Lower leg skin (tissue), 4 donors: ENCODE data around the gene IP6K3. TPM values are rescaled to one million over a fixed set of nuclear protein-coding genes. Genes with fewer than 3 reads are reported as not detected.

ENCODE experiments used
- DNase-seq, 2 donors: peaks; one replicate each; pipeline ENCODE4 v3.0.0-alpha.2; 2019; ENCODE audit warnings: low spot score in 2 of 2
- H3K4me3 ChIP-seq: fragments of 200-600 bp; sonication (generic); 2 replicates; pipeline ENCODE4 v1.5.1; 2017; ENCODE audit warnings: mild to moderate bottlenecking, low read depth; ENCODE audit not compliant: poor library complexity, severe bottlenecking
- CTCF ChIP-seq, 3 donors: fragments of 450-650 bp; IDR thresholded peaks; one replicate each; pipeline ENCODE4 v1.5.1; 2016; ENCODE audit warnings: antibody characterized with exemption in 3 of 3, mild to moderate bottlenecking in 3 of 3, moderate library complexity in 2 of 3
- POLR2A ChIP-seq, 2 donors: fragments of 450-650 bp; IDR thresholded peaks; one replicate each; pipeline ENCODE4 v1.6.1; 2016 to 2017; ENCODE audit warnings: antibody characterized with exemption in 2 of 2, mild to moderate bottlenecking in 1 of 2, moderate library complexity in 1 of 2
- WGBS, 2 donors: methylation state at CpG; one replicate each; pipeline ENCODE4 v1.1.5; 2018; 5-methylcytosine and 5-hydroxymethylcytosine counted together
- intact Hi-C: fragments of 100-400 bp; cut with DNase I; formaldehyde crosslinking; loops from one replicate; pipeline ENCODE4 v1.15.0; 2023; ENCODE audit warnings: low total_unique reads
- total RNA-seq, 4 donors: library from RNA; depleted of rRNA; stranded (reverse); fragments of >200 nt; gene quantifications; one replicate each; pipeline ENCODE4 v1.1.0, GENCODE V29; 2016

Gene IP6K3
- total RNA-seq, 4 donors from 2014 or later = 0.45 TPM; not detected in 3

- no peak overlapping the region for H3K4me3 ChIP-seq
- intact Hi-C loops = loop anchor here (10.0 kb wide), 1 partner anchor 378 kb away; no protein-coding TSS in a partner anchor
- TF ChIP-seq POLR2A (IDR thresholded peaks at IDR 0.05) (no peak), CTCF (IDR thresholded peaks at IDR 0.05) (no peak)
- DNase-seq = no peak
- 89 to 91% methylated on average over 13 of the region's 13 CpGs for WGBS, 2 donors
Measured at GRCh38 chr6:33776764-33777163, 30.1 kb upstream of the IP6K3 start.

GRCh38 chr6:33776186-33776585, 29.5 kb upstream of the IP6K3 start:
- TF ChIP-seq CTCF (IDR thresholded peaks at IDR 0.05) (no peak), POLR2A (IDR thresholded peaks at IDR 0.05) (no peak)
- DNase-seq = no peak
- H3K4me3 ChIP-seq = no peak overlapping the region
- intact Hi-C loops = loop anchor here (10.0 kb wide), 1 partner anchor 379 kb away; no protein-coding TSS in a partner anchor
- WGBS, 2 donors = 92 to 94% methylated on average over 4 of the region's 4 CpGs

- intact Hi-C loops = loop anchor here (10.0 kb wide), 1 partner anchor 380 kb away; no protein-coding TSS in a partner anchor
- no peak for DNase-seq
- TF ChIP-seq POLR2A (IDR thresholded peaks at IDR 0.05) (no peak), CTCF (IDR thresholded peaks at IDR 0.05) (no peak)
- H3K4me3 ChIP-seq = no peak overlapping the region
- 94% methylated on average over 3 of the region's 3 CpGs for WGBS, 2 donors
Measured at GRCh38 chr6:33774774-33775173, 28.1 kb upstream of the IP6K3 start.

GRCh38 chr6:33772902-33773472, 26.3 kb upstream of the IP6K3 start:
- WGBS, 2 donors = 44 to 59% methylated on average over 6 of the region's 6 CpGs
- H3K4me3 ChIP-seq = no peak overlapping the region
- intact Hi-C loops = loop anchor here (10.0 kb wide), 1 partner anchor 382 kb away; no protein-coding TSS in a partner anchor

GRCh38 chr6:33772082-33772830, 25.6 kb upstream of the IP6K3 start:
- DNase-seq = no peak
- WGBS, 2 donors = 60 to 67% methylated on average over 23 to 24 of the region's 24 CpGs
- H3K4me3 ChIP-seq = no peak overlapping the region
- intact Hi-C loops = loop anchor here (10.0 kb wide), 1 partner anchor 383 kb away; no protein-coding TSS in a partner anchor
- TF ChIP-seq CTCF (IDR thresholded peaks at IDR 0.05) (no peak), POLR2A (IDR thresholded peaks at IDR 0.05) (no peak)

More at GRCh38 chr6:33772902-33773472, 26.3 kb upstream of the IP6K3 start:
- DNase-seq = no peak
- TF ChIP-seq CTCF (IDR thresholded peaks at IDR 0.05) = no peak
